ENCODE data around the gene SH3RF1.
A peak's percentile ranks its signal among the peaks of the same experiment; 100 is the strongest.

Gene SH3RF1

DNA sequence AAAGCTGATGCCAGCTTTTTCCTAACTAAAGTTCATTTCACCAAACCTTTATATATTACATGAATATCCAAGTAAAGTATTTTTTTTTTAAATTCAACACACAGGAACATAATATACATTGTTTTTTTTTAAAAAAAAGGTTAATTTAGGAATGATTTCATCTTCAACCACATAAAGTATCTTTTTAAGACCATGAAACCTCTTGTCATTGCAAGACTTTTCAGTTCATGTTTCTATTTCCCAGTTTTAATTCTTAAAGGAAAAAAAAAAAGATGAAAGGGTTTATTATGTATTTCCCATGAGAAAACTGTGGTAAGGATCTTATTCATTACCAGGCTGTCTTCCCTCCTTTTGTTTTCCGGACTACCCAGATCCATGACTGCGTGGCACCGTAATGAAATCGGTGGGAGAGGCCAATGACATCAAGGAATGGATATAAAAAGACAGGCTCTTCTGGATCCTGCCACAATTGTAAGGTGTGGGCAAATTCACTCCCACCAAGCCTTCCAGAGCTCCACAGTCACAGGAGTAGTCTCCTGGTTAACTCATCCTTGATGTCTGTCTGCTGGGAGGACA lies 176.0 kb downstream of the SH3RF1 start:
- no peaks in the 10 kb centered on the region for H3K9me3 ChIP-seq (ENCODE audit: control insufficient read depth, low read length)
- no peak overlapping the region for H3K4me3 ChIP-seq (ENCODE audit: low read length)
- H3K9ac ChIP-seq (ENCODE audit: low read length), result no peak overlapping the region
- no peaks in the 10 kb centered on the region for H3K4me1 ChIP-seq (ENCODE audit: control insufficient read depth, insufficient read depth, low read length)
- H3K27me3 ChIP-seq (ENCODE audit: control insufficient read depth, insufficient read depth, low read length), result no peaks in the 10 kb centered on the region
- H3K36me3 ChIP-seq (ENCODE audit: control insufficient read depth, insufficient read depth, low read length), result peaks cover 5% of the 10 kb centered on the region

DNA sequence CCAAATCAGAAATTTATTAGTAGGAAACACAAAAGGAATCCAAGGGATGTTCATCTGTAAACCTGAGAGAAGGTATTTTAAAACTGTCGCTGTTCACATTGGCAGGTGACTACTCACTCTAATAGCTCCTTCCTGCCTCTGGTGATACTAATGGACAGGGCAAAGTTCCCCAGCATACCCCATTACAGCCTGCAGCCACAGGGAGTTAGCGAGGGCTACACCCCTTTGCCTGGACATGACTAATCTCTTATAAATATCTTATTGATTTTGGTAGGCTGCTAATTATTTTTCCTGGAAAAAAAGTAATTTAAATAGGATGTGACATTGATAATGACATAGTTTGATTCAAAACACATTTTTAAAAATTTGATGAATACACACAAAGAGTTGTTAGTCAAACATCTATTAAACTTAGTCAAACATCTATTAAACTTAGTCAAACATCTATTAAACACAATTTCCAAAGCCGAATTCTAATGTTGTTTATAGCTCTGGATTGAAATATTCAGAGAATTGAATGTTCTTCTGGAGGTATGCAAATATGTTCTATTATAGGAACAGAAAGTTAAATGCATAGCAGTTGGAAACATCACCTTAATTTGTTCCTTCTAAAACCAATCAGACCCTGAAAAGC lies 177.8 kb downstream of the SH3RF1 start:
- Histone ChIP-seq H3K36me3 (ENCODE audit: control insufficient read depth, insufficient read depth, low read length) (peaks cover 5% of the 10 kb centered on the region), H3K9ac (ENCODE audit: low read length) (no peak overlapping the region), H3K9me3 (ENCODE audit: control insufficient read depth, low read length) (no peaks in the 10 kb centered on the region), H3K4me1 (ENCODE audit: control insufficient read depth, insufficient read depth, low read length) (no peaks in the 10 kb centered on the region), H3K4me3 (ENCODE audit: low read length) (no peak overlapping the region), H3K27me3 (ENCODE audit: control insufficient read depth, insufficient read depth, low read length) (no peaks in the 10 kb centered on the region)

DNA sequence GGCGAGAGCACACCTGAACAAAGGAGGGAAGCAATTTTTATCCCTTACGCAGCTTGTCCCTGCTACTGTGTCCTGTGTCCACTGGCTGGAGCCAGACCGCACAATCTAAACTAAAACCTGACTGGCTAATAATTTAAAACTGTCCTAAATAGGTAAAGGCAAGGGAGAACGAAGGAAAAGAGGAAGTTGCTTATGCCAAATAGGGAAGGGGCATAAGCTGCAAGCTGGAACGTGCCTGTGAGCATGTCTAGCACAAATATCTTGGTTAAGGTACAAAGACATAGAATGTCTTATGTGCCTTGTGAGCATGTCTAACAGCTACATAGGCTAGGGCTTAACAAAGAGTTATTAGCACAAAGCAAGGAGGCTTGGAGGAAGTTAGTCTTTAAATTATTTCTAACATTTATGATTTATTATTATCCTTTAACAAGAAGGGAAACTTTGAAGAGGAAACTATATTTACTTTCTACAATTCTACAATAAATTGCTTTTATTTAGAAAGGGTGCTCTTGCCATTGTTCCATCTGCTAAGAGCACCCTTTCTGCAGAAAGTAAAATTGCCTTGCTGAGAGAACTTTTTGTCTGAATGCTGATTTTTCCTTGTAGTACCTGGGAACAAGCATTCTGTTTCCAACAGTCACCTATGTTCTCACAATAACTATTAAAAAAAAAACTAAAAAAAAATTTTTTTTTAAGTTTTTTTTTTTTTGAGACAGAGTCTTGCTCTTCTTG lies 180.1 kb downstream of the SH3RF1 start:
- H3K27me3 ChIP-seq (ENCODE audit: control insufficient read depth, insufficient read depth, low read length), result no peaks in the 10 kb centered on the region
- peaks cover 5% of the 10 kb centered on the region for H3K36me3 ChIP-seq (ENCODE audit: control insufficient read depth, insufficient read depth, low read length)
- no peak overlapping the region for H3K4me3 ChIP-seq (ENCODE audit: low read length)
- no peaks in the 10 kb centered on the region for H3K9me3 ChIP-seq (ENCODE audit: control insufficient read depth, low read length)
- no peaks in the 10 kb centered on the region for H3K4me1 ChIP-seq (ENCODE audit: control insufficient read depth, insufficient read depth, low read length)
- no peak overlapping the region for H3K9ac ChIP-seq (ENCODE audit: low read length)

DNA sequence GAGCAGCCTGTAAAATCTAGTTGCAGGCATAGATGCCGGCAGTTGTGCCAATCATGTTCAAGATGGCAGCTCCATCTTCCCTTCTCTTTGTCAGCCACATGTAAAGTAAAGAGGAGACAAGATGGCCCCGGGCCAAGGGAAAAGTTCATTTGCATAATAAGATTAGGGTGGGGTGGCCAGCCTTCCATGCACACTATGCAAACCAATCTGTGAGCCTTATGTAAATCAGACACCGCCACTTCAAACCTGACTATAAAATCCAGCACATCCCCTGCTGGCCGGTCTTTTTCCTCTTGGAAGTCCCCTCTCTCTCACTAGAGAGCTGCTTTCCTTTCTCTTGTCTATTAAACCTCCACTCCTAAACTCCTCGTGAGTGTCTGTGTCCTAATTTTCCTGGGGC lies 181.8 kb downstream of the SH3RF1 start:
- Histone ChIP-seq H3K4me3 (ENCODE audit: low read length) (no peak overlapping the region), H3K4me1 (ENCODE audit: control insufficient read depth, insufficient read depth, low read length) (no peaks in the 10 kb centered on the region), H3K9ac (ENCODE audit: low read length) (no peak overlapping the region), H3K27me3 (ENCODE audit: control insufficient read depth, insufficient read depth, low read length) (no peaks in the 10 kb centered on the region), H3K36me3 (ENCODE audit: control insufficient read depth, insufficient read depth, low read length) (peaks cover 5% of the 10 kb centered on the region), H3K9me3 (ENCODE audit: control insufficient read depth, low read length) (no peaks in the 10 kb centered on the region)

DNA sequence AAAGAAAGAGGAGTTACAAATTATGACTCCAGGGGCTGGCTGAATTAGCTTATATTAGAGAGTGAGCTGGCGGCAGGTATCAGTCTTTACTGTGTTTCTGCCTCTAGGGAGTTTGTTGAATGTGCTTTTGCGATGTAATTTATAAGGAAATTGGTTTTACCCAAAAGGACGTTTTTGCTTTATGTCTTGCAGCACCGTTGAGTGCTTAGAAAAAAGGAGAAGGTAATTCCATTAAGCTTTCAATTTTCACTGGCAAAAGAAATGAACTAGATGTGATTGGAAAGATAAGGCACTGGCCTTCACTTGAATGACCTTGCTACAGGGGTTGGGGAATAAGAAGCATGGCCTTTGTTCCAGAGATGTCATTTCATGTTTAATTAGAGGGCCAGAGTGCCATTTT lies 185.8 kb downstream of the SH3RF1 start:
- Histone ChIP-seq H3K4me3 (ENCODE audit: low read length) (no peak overlapping the region), H3K4me1 (ENCODE audit: control insufficient read depth, insufficient read depth, low read length) (peaks cover 11% of the 10 kb centered on the region), H3K9ac (ENCODE audit: low read length) (no peak overlapping the region), H3K9me3 (ENCODE audit: control insufficient read depth, low read length) (no peaks in the 10 kb centered on the region), H3K36me3 (ENCODE audit: control insufficient read depth, insufficient read depth, low read length) (no peaks in the 10 kb centered on the region), H3K27me3 (ENCODE audit: control insufficient read depth, insufficient read depth, low read length) (no peaks in the 10 kb centered on the region)

DNA sequence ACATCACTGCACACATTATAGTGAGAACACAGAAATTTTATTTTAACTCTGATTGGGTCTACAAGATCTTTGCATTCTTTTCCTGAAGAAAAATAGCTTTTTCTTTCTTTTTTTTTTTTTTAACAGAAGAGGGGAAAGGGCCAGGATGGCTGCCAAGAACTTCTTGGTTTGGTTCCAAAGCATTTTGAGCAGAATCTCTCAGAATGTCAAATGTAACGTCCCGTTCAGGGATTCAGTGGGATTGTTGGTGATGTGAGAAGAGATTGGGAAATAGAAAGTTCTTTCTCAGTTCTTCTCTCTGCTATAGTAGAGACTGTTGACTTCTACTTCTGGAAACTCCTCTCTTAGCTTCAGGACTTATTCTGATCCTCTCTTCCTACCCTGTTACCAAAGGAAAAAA lies 189.8 kb downstream of the SH3RF1 start:
- peaks cover 18% of the 10 kb centered on the region for H3K4me1 ChIP-seq (ENCODE audit: control insufficient read depth, insufficient read depth, low read length)
- H3K36me3 ChIP-seq (ENCODE audit: control insufficient read depth, insufficient read depth, low read length), result no peaks in the 10 kb centered on the region
- no peaks in the 10 kb centered on the region for H3K27me3 ChIP-seq (ENCODE audit: control insufficient read depth, insufficient read depth, low read length)
- no peak overlapping the region for H3K9ac ChIP-seq (ENCODE audit: low read length)
- no peak overlapping the region for H3K4me3 ChIP-seq (ENCODE audit: low read length)
- H3K9me3 ChIP-seq (ENCODE audit: control insufficient read depth, low read length), result no peaks in the 10 kb centered on the region

DNA sequence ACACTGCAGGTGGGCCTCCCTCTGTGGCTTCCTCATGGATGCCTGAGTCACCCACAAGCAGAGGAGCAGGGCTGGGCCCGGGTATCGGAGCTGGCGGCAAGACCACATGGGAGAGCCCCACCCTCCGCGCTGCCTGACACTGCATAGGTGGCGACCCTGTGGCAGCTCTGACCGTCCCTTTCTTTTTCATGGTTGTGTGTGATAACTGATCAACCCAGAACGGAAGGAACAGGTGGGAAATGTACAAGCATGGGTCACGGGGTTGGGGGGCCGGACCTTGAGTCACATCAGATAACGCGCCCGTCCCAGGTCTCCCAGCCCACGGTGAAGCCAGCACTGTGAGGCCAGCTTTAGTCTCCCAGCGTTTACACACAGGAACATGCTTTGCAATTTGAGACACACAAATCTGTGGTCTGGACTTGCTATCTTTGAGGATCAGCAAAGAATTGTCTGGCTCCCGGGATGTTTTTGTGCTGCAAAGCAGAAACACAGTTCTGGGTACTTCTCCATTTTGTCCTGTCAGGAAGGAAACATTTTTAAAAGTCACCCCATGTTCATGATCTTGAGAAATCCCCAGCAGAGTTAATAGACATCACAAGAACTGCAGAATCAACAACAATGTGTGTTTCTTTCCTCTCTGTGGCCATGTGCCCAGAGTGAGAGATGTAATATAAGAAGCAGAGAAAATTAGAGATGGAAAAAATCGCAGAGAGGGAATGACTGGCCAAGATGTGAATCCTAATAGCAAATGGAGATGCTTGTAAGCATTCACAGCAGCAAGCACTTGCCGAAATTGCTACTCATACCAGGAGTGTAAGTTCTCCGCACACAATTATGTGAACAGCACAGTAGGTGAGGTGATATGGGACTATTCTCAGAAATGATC lies 190.6 kb downstream of the SH3RF1 start:
- Histone ChIP-seq H3K36me3 (ENCODE audit: control insufficient read depth, insufficient read depth, low read length) (no peaks in the 10 kb centered on the region), H3K9ac (ENCODE audit: low read length) (peak overlapping the region; percentile 22), H3K4me3 (ENCODE audit: low read length) (peak overlapping the region; percentile 50), H3K27me3 (ENCODE audit: control insufficient read depth, insufficient read depth, low read length) (no peaks in the 10 kb centered on the region), H3K9me3 (ENCODE audit: control insufficient read depth, low read length) (no peaks in the 10 kb centered on the region), H3K4me1 (ENCODE audit: control insufficient read depth, insufficient read depth, low read length) (peaks cover 18% of the 10 kb centered on the region)

DNA sequence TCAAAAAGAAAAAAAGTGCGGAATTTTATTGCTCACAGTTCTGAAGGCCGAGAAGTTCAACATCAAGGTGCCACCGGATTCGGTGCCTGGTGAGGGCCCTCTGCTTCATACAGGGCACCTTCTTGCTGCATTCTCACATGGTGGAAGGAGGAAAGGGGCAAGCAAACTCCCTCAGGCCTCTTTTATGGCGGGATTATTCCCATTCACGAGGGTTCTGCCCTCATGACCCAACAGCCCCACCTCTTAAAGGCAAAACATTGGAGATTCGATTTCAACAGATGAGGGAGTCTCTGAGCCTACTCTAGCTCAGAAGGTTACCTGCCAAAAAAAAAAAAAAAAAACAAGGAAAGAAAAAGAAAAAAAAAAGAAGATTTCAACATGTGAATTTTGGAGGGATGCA lies 196.6 kb downstream of the SH3RF1 start:
- Histone ChIP-seq H3K9ac (ENCODE audit: low read length) (no peak overlapping the region), H3K4me3 (ENCODE audit: low read length) (no peak overlapping the region), H3K27me3 (ENCODE audit: control insufficient read depth, insufficient read depth, low read length) (no peaks in the 10 kb centered on the region), H3K9me3 (ENCODE audit: control insufficient read depth, low read length) (no peaks in the 10 kb centered on the region), H3K36me3 (ENCODE audit: control insufficient read depth, insufficient read depth, low read length) (no peaks in the 10 kb centered on the region), H3K4me1 (ENCODE audit: control insufficient read depth, insufficient read depth, low read length) (peaks cover 20% of the 10 kb centered on the region)

DNA sequence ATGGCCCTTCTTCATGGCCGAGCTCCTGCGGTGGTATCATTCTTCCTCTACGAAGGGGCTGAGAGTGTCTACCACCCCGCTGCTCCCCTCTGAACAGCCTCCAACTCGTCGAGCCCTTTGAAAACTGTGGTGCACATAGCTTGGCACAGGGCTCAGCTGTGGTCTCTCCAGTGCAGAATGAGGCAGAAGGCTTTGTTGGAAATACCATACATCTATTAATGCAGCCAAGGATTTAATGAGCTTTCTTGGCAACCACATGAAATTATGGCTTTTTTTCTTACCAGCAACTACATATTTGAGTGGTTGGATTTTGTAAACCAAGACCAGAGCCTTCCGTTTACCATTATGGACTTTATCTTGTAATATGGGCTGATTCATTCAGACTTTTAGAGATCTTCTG lies 199.0 kb downstream of the SH3RF1 start:
- Histone ChIP-seq H3K4me1 (ENCODE audit: control insufficient read depth, insufficient read depth, low read length) (peaks cover 20% of the 10 kb centered on the region), H3K4me3 (ENCODE audit: low read length) (no peak overlapping the region), H3K27me3 (ENCODE audit: control insufficient read depth, insufficient read depth, low read length) (no peaks in the 10 kb centered on the region), H3K36me3 (ENCODE audit: control insufficient read depth, insufficient read depth, low read length) (no peaks in the 10 kb centered on the region), H3K9me3 (ENCODE audit: control insufficient read depth, low read length) (no peaks in the 10 kb centered on the region), H3K9ac (ENCODE audit: low read length) (no peak overlapping the region)

DNA sequence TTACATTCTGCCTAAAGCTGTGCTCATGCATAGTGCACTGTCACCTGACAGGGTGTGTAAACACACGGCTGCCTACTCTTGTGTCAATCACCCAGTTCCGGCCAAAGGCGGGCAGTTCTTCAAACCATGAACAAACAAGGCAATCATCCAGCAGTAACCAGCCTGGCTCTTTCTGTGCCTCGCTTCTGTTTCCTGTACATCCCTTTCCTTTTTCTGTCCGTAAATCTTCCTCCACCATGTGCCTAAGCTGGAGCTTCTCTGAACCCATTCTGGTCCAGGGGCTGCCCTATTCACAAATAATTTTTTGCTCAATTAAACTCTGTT lies 199.9 kb downstream of the SH3RF1 start:
- H3K27me3 ChIP-seq (ENCODE audit: control insufficient read depth, insufficient read depth, low read length), result no peaks in the 10 kb centered on the region
- no peaks in the 10 kb centered on the region for H3K9me3 ChIP-seq (ENCODE audit: control insufficient read depth, low read length)
- H3K9ac ChIP-seq (ENCODE audit: low read length), result peak overlapping the region; percentile 37
- no peak overlapping the region for H3K4me3 ChIP-seq (ENCODE audit: low read length)
- no peaks in the 10 kb centered on the region for H3K36me3 ChIP-seq (ENCODE audit: control insufficient read depth, insufficient read depth, low read length)
- H3K4me1 ChIP-seq (ENCODE audit: control insufficient read depth, insufficient read depth, low read length), result peaks cover 20% of the 10 kb centered on the region

DNA sequence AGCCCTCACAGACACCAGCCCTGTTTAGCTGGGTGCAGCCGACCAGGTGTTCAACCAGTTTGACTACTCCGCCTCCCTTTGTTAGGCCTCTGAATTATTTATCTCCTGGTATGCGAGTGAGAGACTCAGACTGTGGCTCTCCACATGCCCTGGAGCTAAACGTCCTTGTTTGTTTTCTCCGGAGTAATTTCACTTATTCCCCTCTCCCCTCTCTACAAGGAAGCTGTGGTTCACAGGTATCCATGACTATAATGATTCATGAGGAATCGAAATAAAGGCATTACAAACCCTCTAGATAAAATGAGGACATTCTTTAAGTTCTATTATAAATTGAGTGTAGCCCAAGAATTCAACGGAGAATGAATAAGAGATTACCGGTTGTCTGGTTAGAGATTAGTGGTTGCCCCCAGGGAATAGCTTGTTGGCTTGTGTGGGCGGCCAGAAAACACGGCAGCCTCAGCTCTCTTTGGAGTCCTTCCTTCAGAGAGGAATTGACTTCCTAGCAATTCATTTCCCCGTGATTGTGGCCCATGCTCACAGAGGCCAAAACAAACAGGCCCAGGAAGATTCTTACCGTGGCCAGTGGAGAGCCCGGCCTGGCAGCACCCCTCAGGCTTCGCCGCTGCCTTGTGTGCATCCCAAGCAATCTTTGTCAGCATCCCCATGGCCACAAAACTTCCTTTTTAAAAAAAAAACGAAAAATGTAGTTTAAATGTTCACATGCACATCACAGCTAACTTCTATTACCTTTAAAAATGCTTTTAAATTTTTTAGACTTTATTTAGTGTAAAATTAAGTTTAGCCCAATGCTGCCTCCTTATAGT lies 200.5 kb downstream of the SH3RF1 start:
- Histone ChIP-seq H3K27me3 (ENCODE audit: control insufficient read depth, insufficient read depth, low read length) (no peaks in the 10 kb centered on the region), H3K9me3 (ENCODE audit: control insufficient read depth, low read length) (no peaks in the 10 kb centered on the region), H3K9ac (ENCODE audit: low read length) (peak overlapping the region; percentile 57), H3K4me1 (ENCODE audit: control insufficient read depth, insufficient read depth, low read length) (peaks cover 20% of the 10 kb centered on the region), H3K4me3 (ENCODE audit: low read length) (peak overlapping the region; percentile 40), H3K36me3 (ENCODE audit: control insufficient read depth, insufficient read depth, low read length) (no peaks in the 10 kb centered on the region)

Measured in mucosa of stomach (tissue), 1 donor.